OCI-LY3 (cell line): ENCODE data around the gene KRABD2.

Experiments used
- EZH2phosphoT487 ChIP-seq: fragments of 200-600 bp; shearing (Covaris generic); IDR thresholded peaks from 2 replicates; pipeline ENCODE4 v1.6.1; 2018; ENCODE audit warnings: antibody characterized with exemption, mixed run types, low read depth
- TF ChIP-seq, protein P1 (sequence below): fragments of 200-600, 300-600 bp; sonication (generic); IDR thresholded peaks from 2 replicates; pipeline ENCODE4 v1.5.1; 2014; ENCODE audit warnings: antibody characterized with exemption, low read length, low read depth

DNA sequence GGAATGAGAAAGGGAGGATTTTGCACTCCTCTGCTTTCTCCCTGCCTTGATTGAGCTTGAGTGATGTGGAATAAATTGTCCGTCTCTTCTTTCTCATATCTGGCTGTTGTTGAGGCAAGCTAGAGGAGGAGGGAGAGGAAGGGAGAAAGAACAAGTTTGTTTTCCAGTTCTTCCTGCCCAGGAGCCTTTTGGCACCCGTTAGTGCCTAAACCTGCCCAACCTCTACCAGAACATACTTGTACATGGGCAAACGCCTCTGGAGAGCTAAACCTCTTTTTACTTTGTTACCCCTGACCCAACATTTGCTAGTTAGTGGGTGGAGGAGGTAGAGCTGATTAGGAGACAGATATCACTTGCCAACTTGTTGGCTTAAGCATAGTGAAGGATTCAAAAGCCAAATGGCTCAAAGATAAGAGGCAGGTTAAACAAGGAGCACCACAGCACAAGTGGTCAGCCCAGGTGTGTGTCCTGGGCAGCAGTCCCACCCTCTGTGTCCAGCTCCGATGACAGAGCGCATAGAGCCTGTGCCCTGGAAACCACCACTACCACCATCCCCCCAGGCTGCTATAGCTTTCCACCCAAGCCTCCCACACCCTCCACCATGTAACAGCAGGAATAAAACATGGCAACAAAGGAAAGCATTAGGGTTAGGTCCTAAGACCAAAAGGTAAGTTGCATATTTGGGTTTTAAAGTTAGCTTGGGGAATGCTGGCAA lies 30.4 kb downstream of the KRABD2 start:
- TF ChIP-seq, protein P1, sequence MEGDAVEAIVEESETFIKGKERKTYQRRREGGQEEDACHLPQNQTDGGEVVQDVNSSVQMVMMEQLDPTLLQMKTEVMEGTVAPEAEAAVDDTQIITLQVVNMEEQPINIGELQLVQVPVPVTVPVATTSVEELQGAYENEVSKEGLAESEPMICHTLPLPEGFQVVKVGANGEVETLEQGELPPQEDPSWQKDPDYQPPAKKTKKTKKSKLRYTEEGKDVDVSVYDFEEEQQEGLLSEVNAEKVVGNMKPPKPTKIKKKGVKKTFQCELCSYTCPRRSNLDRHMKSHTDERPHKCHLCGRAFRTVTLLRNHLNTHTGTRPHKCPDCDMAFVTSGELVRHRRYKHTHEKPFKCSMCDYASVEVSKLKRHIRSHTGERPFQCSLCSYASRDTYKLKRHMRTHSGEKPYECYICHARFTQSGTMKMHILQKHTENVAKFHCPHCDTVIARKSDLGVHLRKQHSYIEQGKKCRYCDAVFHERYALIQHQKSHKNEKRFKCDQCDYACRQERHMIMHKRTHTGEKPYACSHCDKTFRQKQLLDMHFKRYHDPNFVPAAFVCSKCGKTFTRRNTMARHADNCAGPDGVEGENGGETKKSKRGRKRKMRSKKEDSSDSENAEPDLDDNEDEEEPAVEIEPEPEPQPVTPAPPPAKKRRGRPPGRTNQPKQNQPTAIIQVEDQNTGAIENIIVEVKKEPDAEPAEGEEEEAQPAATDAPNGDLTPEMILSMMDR, result no peak
- TF ChIP-seq EZH2phosphoT487, result no peak
